ENCODE data around the gene FUBP1.
"Not testable (repeated sequence)": the region's sequence is repeated elsewhere in the genome, so short reads cannot be mapped to it uniquely, and the experiment has no call there.

Gene FUBP1

GRCh38 chr1:77978969-77979876, at the start of gene FUBP1:
Gene FUBP1 (minus strand): TSS chr1:77979072. CDS start chr1:77979004, 68 bp downstream.
- TF ChIP-seq POLR2A (IDR thresholded peaks at IDR 0.05; ENCODE audit: low read depth, low read length), result peak; percentile 66
- DNase-seq (ENCODE audit: insufficient read length, low spot score) (peak; percentile 64), FAIRE-seq (peak; percentile 97)

- not testable (repeated sequence) for DNase-seq (ENCODE audit: insufficient read length, low spot score); FAIRE-seq
Measured at GRCh38 chr1:78021134-78021533, 42.3 kb upstream of the FUBP1 start.

- DNase-seq (ENCODE audit: insufficient read length, low spot score), result no peak
- FAIRE-seq, result no peak
- TF ChIP-seq POLR2A (IDR thresholded peaks at IDR 0.05; ENCODE audit: low read depth, low read length), result no peak
Measured at GRCh38 chr1:78019024-78019423, 40.2 kb upstream of the FUBP1 start.

- TF ChIP-seq POLR2A (IDR thresholded peaks at IDR 0.05; ENCODE audit: low read depth, low read length), result no peak
- DNase-seq (ENCODE audit: insufficient read length, low spot score), result no peak
- FAIRE-seq, result no peak
Measured at GRCh38 chr1:78015148-78015547, 36.3 kb upstream of the FUBP1 start.

GRCh38 chr1:78011050-78011449, 32.2 kb upstream of the FUBP1 start:
- FAIRE-seq (no peak), DNase-seq (ENCODE audit: insufficient read length, low spot score) (no peak)
- no peak for TF ChIP-seq POLR2A (IDR thresholded peaks at IDR 0.05; ENCODE audit: low read depth, low read length)

GRCh38 chr1:78009836-78010235, 31.0 kb upstream of the FUBP1 start:
- FAIRE-seq (no peak), DNase-seq (ENCODE audit: insufficient read length, low spot score) (no peak)
- no peak for TF ChIP-seq POLR2A (IDR thresholded peaks at IDR 0.05; ENCODE audit: low read depth, low read length)

- FAIRE-seq, result no peak
- TF ChIP-seq POLR2A (IDR thresholded peaks at IDR 0.05; ENCODE audit: low read depth, low read length), result no peak
- DNase-seq (ENCODE audit: insufficient read length, low spot score), result no peak
Measured at GRCh38 chr1:78009276-78009675, 30.4 kb upstream of the FUBP1 start.

GRCh38 chr1:78007677-78008341, 28.9 kb upstream of the FUBP1 start:
- no peak for TF ChIP-seq POLR2A (IDR thresholded peaks at IDR 0.05; ENCODE audit: low read depth, low read length)
- FAIRE-seq (peak; percentile 33), DNase-seq (ENCODE audit: insufficient read length, low spot score) (no peak)

- no peak for DNase-seq (ENCODE audit: insufficient read length, low spot score)
- TF ChIP-seq POLR2A (IDR thresholded peaks at IDR 0.05; ENCODE audit: low read depth, low read length), result no peak
- FAIRE-seq, result no peak
Measured at GRCh38 chr1:78006521-78006920, 27.6 kb upstream of the FUBP1 start.

GRCh38 chr1:78005755-78006154, 26.9 kb upstream of the FUBP1 start:
- FAIRE-seq (peak; percentile 92), DNase-seq (ENCODE audit: insufficient read length, low spot score) (no peak)
- no peak for TF ChIP-seq POLR2A (IDR thresholded peaks at IDR 0.05; ENCODE audit: low read depth, low read length)

- no peak for FAIRE-seq
- no peak for TF ChIP-seq POLR2A (IDR thresholded peaks at IDR 0.05; ENCODE audit: low read depth, low read length)
- DNase-seq (ENCODE audit: insufficient read length, low spot score), result no peak
Measured at GRCh38 chr1:78005448-78005722, 26.5 kb upstream of the FUBP1 start.

GRCh38 chr1:78004719-78005447, 26.0 kb upstream of the FUBP1 start, which contains the start of gene DNAJB4:
Gene DNAJB4 (plus strand): TSS chr1:78004939. CDS start chr1:78005111, 172 bp downstream.
- peak; percentile 13 for DNase-seq (ENCODE audit: insufficient read length, low spot score)
- FAIRE-seq, result peak; percentile 99
- peak; percentile 50; the same call in 1 of the 2 replicates for TF ChIP-seq POLR2A (IDR thresholded peaks at IDR 0.05; ENCODE audit: low read depth, low read length)

- FAIRE-seq (peak; percentile 75), DNase-seq (ENCODE audit: insufficient read length, low spot score) (no peak)
- TF ChIP-seq POLR2A (IDR thresholded peaks at IDR 0.05; ENCODE audit: low read depth, low read length), result no peak
Measured at GRCh38 chr1:78003882-78004718, 25.2 kb upstream of the FUBP1 start.
